KMS-11 (cell line): Measurements from ENCODE around the gene ELFN1.

ENCODE experiments used
- H2AFZ ChIP-seq: fragments of 200-600 bp; sonication (generic); 2 replicates; pipeline ENCODE4 v1.6.1; 2016; ENCODE audit warnings: antibody characterized with exemption, mixed run types, low read depth
- H3K27ac ChIP-seq: fragments of 200-600 bp; sonication (generic); 2 replicates; pipeline ENCODE4 v1.6.1; 2016; ENCODE audit warnings: mild to moderate bottlenecking, mixed run types
- H3K27me3 ChIP-seq: fragments of 200-600 bp; sonication (generic); 2 replicates; pipeline ENCODE4 v1.6.1; 2017; ENCODE audit warnings: mild to moderate bottlenecking, low read depth, mixed run types, moderate library complexity; ENCODE audit not compliant: insufficient read depth
- H3K36me3 ChIP-seq: fragments of 200-600 bp; sonication (generic); 2 replicates; pipeline ENCODE4 v1.6.1; 2017; ENCODE audit warnings: mild to moderate bottlenecking, mixed run types; ENCODE audit not compliant: insufficient read depth
- H3K4me1 ChIP-seq: fragments of 200-600 bp; sonication (generic); 2 replicates; pipeline ENCODE4 v1.6.1; 2016; ENCODE audit warnings: mild to moderate bottlenecking, low read depth, mixed run types; ENCODE audit not compliant: poor library complexity, severe bottlenecking
- H3K4me2 ChIP-seq: fragments of 200-600 bp; sonication (generic); 2 replicates; pipeline ENCODE4 v1.7.0; 2016; ENCODE audit warnings: mild to moderate bottlenecking, mixed run types
- H3K4me3 ChIP-seq: fragments of 200-600 bp; sonication (generic); IDR thresholded peaks from 2 replicates; pipeline ENCODE4 v1.6.1; 2017; ENCODE audit warnings: low read depth, low read length, mixed read lengths; ENCODE audit not compliant: insufficient read depth
- H3K79me2 ChIP-seq: fragments of 200-600 bp; sonication (generic); 2 replicates; pipeline ENCODE4 v1.6.1; 2016; ENCODE audit warnings: low read depth, mixed run types; ENCODE audit not compliant: insufficient read depth
- H3K9ac ChIP-seq: fragments of 200-600 bp; sonication (generic); 2 replicates; pipeline ENCODE4 v1.6.1; 2016; ENCODE audit warnings: mild to moderate bottlenecking, mixed run types
- H4K20me1 ChIP-seq: fragments of 200-600 bp; sonication (generic); 2 replicates; pipeline ENCODE4 v1.6.1; 2016; ENCODE audit warnings: mild to moderate bottlenecking, mixed run types; ENCODE audit not compliant: insufficient read depth
- CTCF ChIP-seq: fragments of 200-600 bp; sonication (generic); conservative IDR thresholded peaks from 2 replicates; pipeline ENCODE4 v1.6.1; 2017; ENCODE audit warnings: low read depth, mild to moderate bottlenecking, antibody characterized with exemption, low read length, moderate library complexity, mixed read lengths

ELFN1 gene

GRCh38 chr7:1696671-1697498 is 26.8 kb downstream of the ELFN1 start:
- no peaks in the 10 kb centered on the region for H3K4me1 ChIP-seq
- no peak overlapping the region for H2AFZ ChIP-seq
- H3K4me3 ChIP-seq = no peak overlapping the region
- no peaks in the 10 kb centered on the region for H4K20me1 ChIP-seq
- H3K27me3 ChIP-seq = peaks cover 82% of the 10 kb centered on the region
- H3K27ac ChIP-seq = no peak overlapping the region
- no peaks in the 10 kb centered on the region for H3K36me3 ChIP-seq
- H3K4me2 ChIP-seq = no peak overlapping the region
- H3K9ac ChIP-seq = no peak overlapping the region
- no peaks in the 10 kb centered on the region for H3K79me2 ChIP-seq
- TF ChIP-seq CTCF = no peak

GRCh38 chr7:1697499-1698125 is 27.5 kb downstream of the ELFN1 start:
- H3K4me2 ChIP-seq = no peak overlapping the region

GRCh38 chr7:1698201-1698600 is 28.1 kb downstream of the ELFN1 start:
- no peaks in the 10 kb centered on the region for H4K20me1 ChIP-seq
- H2AFZ ChIP-seq = no peak overlapping the region
- H3K36me3 ChIP-seq = no peaks in the 10 kb centered on the region
- H3K4me3 ChIP-seq = no peak overlapping the region
- H3K27ac ChIP-seq = no peak overlapping the region
- H3K9ac ChIP-seq = no peak overlapping the region
- no peak for TF ChIP-seq CTCF
- no peaks in the 10 kb centered on the region for H3K79me2 ChIP-seq
- no peaks in the 10 kb centered on the region for H3K4me1 ChIP-seq
- H3K27me3 ChIP-seq = peaks cover 83% of the 10 kb centered on the region
- no peak overlapping the region for H3K4me2 ChIP-seq

More at GRCh38 chr7:1697499-1698125, 27.5 kb downstream of the ELFN1 start:
- H3K79me2 ChIP-seq = no peaks in the 10 kb centered on the region
- no peak for TF ChIP-seq CTCF
- H4K20me1 ChIP-seq = no peaks in the 10 kb centered on the region
- no peak overlapping the region for H3K27ac ChIP-seq
- H3K4me3 ChIP-seq = no peak overlapping the region
- peaks cover 82% of the 10 kb centered on the region for H3K27me3 ChIP-seq
- no peak overlapping the region for H3K9ac ChIP-seq
- H3K4me1 ChIP-seq = no peaks in the 10 kb centered on the region
- H2AFZ ChIP-seq = no peak overlapping the region
- no peaks in the 10 kb centered on the region for H3K36me3 ChIP-seq

- no peak overlapping the region for H3K27ac ChIP-seq
- no peaks in the 10 kb centered on the region for H3K36me3 ChIP-seq
- no peak overlapping the region for H3K4me3 ChIP-seq
- H3K4me2 ChIP-seq = no peak overlapping the region
- no peaks in the 10 kb centered on the region for H3K4me1 ChIP-seq
- H3K9ac ChIP-seq = no peak overlapping the region
- H4K20me1 ChIP-seq = no peaks in the 10 kb centered on the region
- no peak for TF ChIP-seq CTCF
- no peaks in the 10 kb centered on the region for H3K79me2 ChIP-seq
- no peak overlapping the region for H2AFZ ChIP-seq
- H3K27me3 ChIP-seq = peaks cover 85% of the 10 kb centered on the region
Measured at GRCh38 chr7:1698951-1699350, 28.9 kb downstream of the ELFN1 start.
